Measurements from ENCODE around the gene C3orf22. TPM values are rescaled to one million over a fixed set of nuclear protein-coding genes. Genes with fewer than 3 reads are reported as not detected.

Gene C3orf22
- total RNA-seq, 2 experiments from 2014 or later: not detected

DNA sequence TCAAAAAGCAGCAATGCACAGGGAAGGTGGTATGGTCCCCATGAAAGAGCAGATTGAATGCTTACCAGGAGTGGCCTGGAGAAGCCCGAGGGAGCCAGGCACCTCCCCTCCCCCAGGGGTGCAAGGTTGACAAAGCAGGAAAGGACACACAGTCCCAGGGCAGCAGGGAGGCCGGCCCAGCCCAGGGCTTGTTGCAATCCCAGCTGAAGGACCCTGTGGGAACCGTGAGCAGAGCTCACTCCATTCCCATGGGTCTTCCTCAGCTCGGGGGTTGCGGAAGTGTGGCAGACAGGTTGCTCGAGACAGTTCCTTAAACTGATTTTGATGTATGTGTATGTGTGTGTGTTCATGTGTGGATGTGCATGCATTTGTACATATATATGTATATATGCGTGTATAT, 57.0 kb downstream of the C3orf22 start:
- H3K27ac Mint-ChIP-seq: no peak overlapping the region
- ChIA-PET CTCF (interaction anchor here (0.6 kb wide), 1 partner anchor 31 kb away, joined by 3 read pairs; no protein-coding TSS in a partner anchor), POLR2A (no interaction called here)
- peaks cover 1% of the 10 kb centered on the region for H3K27me3 Mint-ChIP-seq
- H3K9me3 Mint-ChIP-seq: no peaks in the 10 kb centered on the region
- TF ChIP-seq, protein P1, sequence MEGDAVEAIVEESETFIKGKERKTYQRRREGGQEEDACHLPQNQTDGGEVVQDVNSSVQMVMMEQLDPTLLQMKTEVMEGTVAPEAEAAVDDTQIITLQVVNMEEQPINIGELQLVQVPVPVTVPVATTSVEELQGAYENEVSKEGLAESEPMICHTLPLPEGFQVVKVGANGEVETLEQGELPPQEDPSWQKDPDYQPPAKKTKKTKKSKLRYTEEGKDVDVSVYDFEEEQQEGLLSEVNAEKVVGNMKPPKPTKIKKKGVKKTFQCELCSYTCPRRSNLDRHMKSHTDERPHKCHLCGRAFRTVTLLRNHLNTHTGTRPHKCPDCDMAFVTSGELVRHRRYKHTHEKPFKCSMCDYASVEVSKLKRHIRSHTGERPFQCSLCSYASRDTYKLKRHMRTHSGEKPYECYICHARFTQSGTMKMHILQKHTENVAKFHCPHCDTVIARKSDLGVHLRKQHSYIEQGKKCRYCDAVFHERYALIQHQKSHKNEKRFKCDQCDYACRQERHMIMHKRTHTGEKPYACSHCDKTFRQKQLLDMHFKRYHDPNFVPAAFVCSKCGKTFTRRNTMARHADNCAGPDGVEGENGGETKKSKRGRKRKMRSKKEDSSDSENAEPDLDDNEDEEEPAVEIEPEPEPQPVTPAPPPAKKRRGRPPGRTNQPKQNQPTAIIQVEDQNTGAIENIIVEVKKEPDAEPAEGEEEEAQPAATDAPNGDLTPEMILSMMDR (IDR thresholded peaks at IDR 0.05): no peak
- ATAC-seq (no peak), DNase-seq (no peak)
- no peaks in the 10 kb centered on the region for H3K36me3 Mint-ChIP-seq (ENCODE audit: low read depth)
- no peak overlapping the region for H3K4me3 Mint-ChIP-seq
- peaks cover 7% of the 10 kb centered on the region for H3K4me1 Mint-ChIP-seq (ENCODE audit: low read depth)
- intact Hi-C loops (cut with micrococcal nuclease): no loop called here

DNA sequence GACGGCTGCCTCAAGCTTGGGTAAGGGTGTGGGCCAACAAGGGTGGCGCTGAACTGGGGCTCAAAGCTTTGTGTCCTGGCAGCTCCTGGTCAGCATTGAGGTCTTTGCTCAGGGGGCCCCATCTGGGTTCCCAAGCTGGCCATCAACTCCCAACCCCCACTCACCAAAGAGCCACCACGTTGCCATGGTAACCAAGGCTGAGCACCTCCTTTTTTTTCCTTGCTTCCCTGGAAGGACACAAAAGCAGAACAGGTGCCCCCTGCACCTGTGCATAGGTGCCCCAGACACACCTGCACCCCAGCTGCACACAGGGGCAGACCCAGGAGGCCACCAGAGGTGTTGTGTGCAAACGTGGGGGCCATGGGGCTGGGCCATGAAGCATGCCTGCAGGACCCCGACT, 57.7 kb downstream of the C3orf22 start:
- H3K4me3 Mint-ChIP-seq: no peak overlapping the region
- TF ChIP-seq, protein P1 (IDR thresholded peaks at IDR 0.05): no peak
- no peaks in the 10 kb centered on the region for H3K9me3 Mint-ChIP-seq
- ChIA-PET CTCF (no interaction called here), POLR2A (no interaction called here)
- no peak overlapping the region for H3K27ac Mint-ChIP-seq
- H3K36me3 Mint-ChIP-seq (ENCODE audit: low read depth): no peaks in the 10 kb centered on the region
- peaks cover 7% of the 10 kb centered on the region for H3K4me1 Mint-ChIP-seq (ENCODE audit: low read depth)
- ATAC-seq: no peak
- peaks cover 1% of the 10 kb centered on the region for H3K27me3 Mint-ChIP-seq
- no peak for DNase-seq
- intact Hi-C loops (cut with micrococcal nuclease): no loop called here

DNA sequence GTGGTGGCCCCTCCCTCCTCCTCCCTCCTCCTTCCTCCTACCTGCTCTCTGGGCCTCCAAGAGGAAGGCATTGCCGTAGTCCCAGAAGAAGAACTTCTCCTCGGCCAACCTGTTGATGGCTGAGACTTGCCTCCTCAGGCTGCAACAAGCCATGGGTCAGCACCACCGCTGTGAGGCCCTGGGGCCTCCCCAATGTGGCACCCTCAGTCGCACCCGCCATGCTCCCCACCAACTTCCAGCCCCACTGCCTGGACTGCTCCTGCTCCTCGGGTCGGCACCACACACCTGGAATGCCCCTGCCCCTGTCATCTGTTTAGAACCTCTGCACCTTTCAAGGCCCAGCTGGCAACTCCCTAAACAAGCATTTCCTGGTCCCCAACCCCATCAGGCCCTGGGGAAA, 58.7 kb downstream of the C3orf22 start:
- TF ChIP-seq, protein P1 (IDR thresholded peaks at IDR 0.05): no peak
- intact Hi-C loops (cut with micrococcal nuclease): no loop called here
- ATAC-seq: no peak
- Mint-ChIP-seq H3K27me3 (peaks cover 1% of the 10 kb centered on the region), H3K27ac (no peak overlapping the region), H3K4me3 (no peak overlapping the region), H3K4me1 (ENCODE audit: low read depth) (peaks cover 7% of the 10 kb centered on the region), H3K36me3 (ENCODE audit: low read depth) (no peaks in the 10 kb centered on the region), H3K9me3 (no peaks in the 10 kb centered on the region)
- ChIA-PET CTCF (no interaction called here), POLR2A (no interaction called here)
- DNase-seq: no peak

Other genes starting within 250 kb of the C3orf22 start
- under 1 TPM in 1 of 2 experiments, not detected in 1; 0.11 TPM for gene KLF15, start 201.5 kb downstream of the C3orf22 start, total RNA-seq
- gene CFAP100, start 164.0 kb downstream of the C3orf22 start, total RNA-seq: not detected
- gene ZXDC, start 83.0 kb downstream of the C3orf22 start, total RNA-seq: 10 to 100 TPM; 27.8 to 29.8 TPM
- not detected for gene UROC1, start 41.2 kb downstream of the C3orf22 start, total RNA-seq
- gene CHST13, start 34.8 kb downstream of the C3orf22 start, total RNA-seq: not detected
- 1 to 10 TPM; 4.5 to 5.0 TPM for gene TXNRD3, start 96.2 kb upstream of the C3orf22 start, total RNA-seq
- gene CHCHD6, start 145.3 kb upstream of the C3orf22 start, total RNA-seq: 10 to 100 TPM; 16.6 to 21.2 TPM